SK-N-SH (cell line): Measurements from ENCODE around the gene ASTN2.
"Not testable (repeated sequence)": the region's sequence is repeated elsewhere in the genome, so short reads cannot be mapped to it uniquely, and the experiment has no call there.

Source experiments
- EP300 ChIP-seq, 2 experiments: IDR thresholded peaks; 2 replicates each; pipeline versions ENCODE4 v1.4.0 to v1.6.1; 2012; ENCODE audit warnings: borderline replicate concordance in 1 of 2, low read depth in 1 of 2, low read length in 1 of 2
- FOXM1 ChIP-seq: IDR thresholded peaks from 2 replicates; pipeline ENCODE4 v1.4.0; 2012; ENCODE audit warnings: low read depth, mild to moderate bottlenecking
- RAD21 ChIP-seq: IDR thresholded peaks from 2 replicates; pipeline ENCODE4 v1.6.1; 2012; ENCODE audit warnings: mild to moderate bottlenecking, low read length
- SIN3A ChIP-seq: IDR thresholded peaks from 2 replicates; pipeline ENCODE4 v1.6.1; 2012; ENCODE audit warnings: low read depth, mild to moderate bottlenecking, low read length, moderate library complexity, borderline replicate concordance
- SMC3 ChIP-seq: IDR thresholded peaks from 2 replicates; pipeline ENCODE4 v1.6.1; 2012; ENCODE audit warnings: low read depth, low read length, improper control_type of control experiment
- YY1 ChIP-seq: IDR thresholded peaks from 2 replicates; pipeline ENCODE4 v1.4.0; 2012; ENCODE audit warnings: low read depth, mild to moderate bottlenecking
- TF ChIP-seq, protein P1 (sequence below): fragments of 200-600 bp; sonication (generic); IDR thresholded peaks from 2 replicates; pipeline ENCODE4 v1.6.1; 2017; ENCODE audit warnings: antibody characterized with exemption, mild to moderate bottlenecking, moderate library complexity

DNA sequence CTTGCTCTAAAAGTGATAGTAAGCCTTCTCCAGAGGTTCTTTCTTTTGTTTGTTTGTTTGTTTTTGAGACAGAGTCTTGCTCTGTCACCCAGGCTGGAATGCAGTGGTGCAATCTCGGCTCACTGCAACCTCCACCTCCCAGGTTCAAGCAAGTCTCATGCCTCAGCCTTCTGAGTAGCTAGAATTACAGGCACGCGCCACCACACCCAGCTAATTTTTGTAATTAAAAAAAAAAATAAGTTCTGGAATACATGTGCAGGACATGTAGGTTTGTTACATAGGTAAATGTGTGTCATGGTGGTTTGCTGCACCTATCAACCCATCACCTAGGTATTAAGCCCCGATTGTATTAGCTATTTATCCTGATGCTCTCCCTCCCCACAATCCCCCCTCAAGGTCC is 526.4 kb downstream of the ASTN2 start:
- TF ChIP-seq, protein P1, sequence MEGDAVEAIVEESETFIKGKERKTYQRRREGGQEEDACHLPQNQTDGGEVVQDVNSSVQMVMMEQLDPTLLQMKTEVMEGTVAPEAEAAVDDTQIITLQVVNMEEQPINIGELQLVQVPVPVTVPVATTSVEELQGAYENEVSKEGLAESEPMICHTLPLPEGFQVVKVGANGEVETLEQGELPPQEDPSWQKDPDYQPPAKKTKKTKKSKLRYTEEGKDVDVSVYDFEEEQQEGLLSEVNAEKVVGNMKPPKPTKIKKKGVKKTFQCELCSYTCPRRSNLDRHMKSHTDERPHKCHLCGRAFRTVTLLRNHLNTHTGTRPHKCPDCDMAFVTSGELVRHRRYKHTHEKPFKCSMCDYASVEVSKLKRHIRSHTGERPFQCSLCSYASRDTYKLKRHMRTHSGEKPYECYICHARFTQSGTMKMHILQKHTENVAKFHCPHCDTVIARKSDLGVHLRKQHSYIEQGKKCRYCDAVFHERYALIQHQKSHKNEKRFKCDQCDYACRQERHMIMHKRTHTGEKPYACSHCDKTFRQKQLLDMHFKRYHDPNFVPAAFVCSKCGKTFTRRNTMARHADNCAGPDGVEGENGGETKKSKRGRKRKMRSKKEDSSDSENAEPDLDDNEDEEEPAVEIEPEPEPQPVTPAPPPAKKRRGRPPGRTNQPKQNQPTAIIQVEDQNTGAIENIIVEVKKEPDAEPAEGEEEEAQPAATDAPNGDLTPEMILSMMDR, result not testable (repeated sequence)
- not testable (repeated sequence) for TF ChIP-seq SMC3; YY1; RAD21; SIN3A; FOXM1; EP300 (IDR thresholded peaks at IDR 0.05; ENCODE audit: borderline replicate concordance in 1 of 2, low read depth in 1 of 2, low read length in 1 of 2)
